Epithelial cell of esophagus (primary cell): ENCODE measurements around the gene NOC4L.

Experiments
- DNase-seq: peaks from one replicate; pipeline ENCODE4 v3.0.0; 2010; ENCODE audit warnings: low read depth
- H3K4me3 ChIP-seq: 2 replicates; pipeline ENCODE4 v1.5.1; 2011; ENCODE audit warnings: mild to moderate bottlenecking, low read length, control low read depth
- TF ChIP-seq, protein P1 (sequence below): IDR thresholded peaks from 2 replicates; pipeline ENCODE4 v1.5.1; 2011; ENCODE audit warnings: low read depth, mild to moderate bottlenecking, low read length, control low read depth, inconsistent platforms; ENCODE audit not compliant: insufficient read depth; ENCODE audit errors: missing control alignments

The NOC4L gene

DNA sequence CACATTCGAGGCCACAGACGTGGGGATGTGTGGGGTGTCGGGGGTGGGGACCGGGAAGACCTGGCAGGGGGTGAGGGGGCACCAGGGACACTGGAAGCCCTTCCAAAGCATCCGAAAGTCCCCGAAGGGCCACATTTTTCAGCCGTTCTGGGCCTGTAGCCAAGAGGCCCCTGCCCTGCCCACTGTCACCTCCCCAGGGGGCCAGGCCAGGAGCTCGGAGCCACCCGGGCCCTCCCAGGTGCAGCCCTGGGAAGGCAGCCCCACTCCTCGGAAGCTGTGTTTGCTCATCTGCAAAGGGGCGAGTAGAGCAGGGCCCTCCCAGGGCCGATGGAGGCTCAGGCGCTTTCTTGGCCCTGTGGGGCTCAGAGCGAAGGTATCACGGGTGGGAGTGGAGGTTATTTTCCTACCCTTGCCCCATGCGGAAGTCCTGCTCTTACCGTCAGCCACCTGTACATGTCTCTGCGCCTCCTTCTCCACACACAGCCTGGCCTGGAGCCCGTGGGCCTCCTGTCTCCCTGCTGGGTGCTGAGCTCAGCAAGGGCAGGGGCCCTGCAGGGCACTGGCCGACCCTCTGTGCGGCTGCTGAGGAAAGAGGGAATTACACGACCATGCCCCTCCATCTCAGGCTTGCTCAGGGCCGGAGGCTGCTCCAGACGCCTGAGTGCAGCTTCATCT lies 27.2 kb downstream of the NOC4L start:
- no peak for DNase-seq
- TF ChIP-seq, protein P1, sequence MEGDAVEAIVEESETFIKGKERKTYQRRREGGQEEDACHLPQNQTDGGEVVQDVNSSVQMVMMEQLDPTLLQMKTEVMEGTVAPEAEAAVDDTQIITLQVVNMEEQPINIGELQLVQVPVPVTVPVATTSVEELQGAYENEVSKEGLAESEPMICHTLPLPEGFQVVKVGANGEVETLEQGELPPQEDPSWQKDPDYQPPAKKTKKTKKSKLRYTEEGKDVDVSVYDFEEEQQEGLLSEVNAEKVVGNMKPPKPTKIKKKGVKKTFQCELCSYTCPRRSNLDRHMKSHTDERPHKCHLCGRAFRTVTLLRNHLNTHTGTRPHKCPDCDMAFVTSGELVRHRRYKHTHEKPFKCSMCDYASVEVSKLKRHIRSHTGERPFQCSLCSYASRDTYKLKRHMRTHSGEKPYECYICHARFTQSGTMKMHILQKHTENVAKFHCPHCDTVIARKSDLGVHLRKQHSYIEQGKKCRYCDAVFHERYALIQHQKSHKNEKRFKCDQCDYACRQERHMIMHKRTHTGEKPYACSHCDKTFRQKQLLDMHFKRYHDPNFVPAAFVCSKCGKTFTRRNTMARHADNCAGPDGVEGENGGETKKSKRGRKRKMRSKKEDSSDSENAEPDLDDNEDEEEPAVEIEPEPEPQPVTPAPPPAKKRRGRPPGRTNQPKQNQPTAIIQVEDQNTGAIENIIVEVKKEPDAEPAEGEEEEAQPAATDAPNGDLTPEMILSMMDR: no peak
- H3K4me3 ChIP-seq: no peak overlapping the region

DNA sequence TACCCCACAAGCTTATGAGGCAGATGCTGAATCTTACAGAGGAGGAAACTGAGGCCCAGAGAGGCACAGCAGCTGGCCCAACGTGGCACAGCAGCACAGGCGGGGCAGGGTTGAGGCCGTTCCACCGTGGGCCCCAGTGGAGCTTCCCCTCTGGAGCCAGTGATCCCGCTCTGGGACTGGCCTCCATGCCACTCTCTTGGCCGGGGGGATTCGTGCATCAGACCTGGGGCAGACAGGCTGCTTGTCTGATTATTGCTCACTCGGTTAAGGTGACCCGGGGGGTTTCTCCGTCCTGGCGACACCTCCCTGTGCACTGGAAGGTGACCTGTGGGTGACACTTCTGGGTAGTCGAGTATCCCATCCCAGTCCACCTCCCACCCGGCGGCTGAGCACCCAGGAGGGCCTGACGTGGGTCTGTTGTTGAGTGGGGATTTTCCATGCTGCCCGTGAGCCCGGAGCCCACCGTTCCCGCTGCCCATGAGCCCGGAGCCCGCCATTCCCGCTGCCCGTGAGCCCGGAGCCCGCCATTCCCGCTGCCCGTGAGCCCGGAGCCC lies 27.8 kb downstream of the NOC4L start:
- no peak overlapping the region for H3K4me3 ChIP-seq
- no peak for DNase-seq
- TF ChIP-seq, protein P1: no peak

DNA sequence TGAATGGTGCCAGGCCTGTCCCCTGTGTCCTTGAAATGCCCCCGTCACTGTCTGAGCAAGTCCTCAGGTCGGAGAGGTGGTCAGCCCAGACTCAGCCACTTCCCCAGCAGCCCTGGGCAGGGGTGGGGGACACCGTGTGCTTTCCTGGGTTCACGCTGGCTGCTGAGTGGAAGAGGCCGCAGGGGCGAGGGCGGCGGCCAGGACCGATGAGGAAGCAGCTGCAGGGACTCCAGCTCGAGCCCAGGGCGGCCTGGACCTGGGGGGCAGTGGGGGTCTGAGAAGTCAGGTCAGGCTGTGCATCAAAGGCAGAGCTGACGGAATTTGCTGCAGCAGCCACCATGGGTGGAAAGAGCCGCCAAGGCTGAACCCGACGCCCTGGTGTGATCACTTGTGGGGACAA lies 28.4 kb downstream of the NOC4L start:
- TF ChIP-seq, protein P1: no peak
- no peak for DNase-seq
- no peak overlapping the region for H3K4me3 ChIP-seq

DNA sequence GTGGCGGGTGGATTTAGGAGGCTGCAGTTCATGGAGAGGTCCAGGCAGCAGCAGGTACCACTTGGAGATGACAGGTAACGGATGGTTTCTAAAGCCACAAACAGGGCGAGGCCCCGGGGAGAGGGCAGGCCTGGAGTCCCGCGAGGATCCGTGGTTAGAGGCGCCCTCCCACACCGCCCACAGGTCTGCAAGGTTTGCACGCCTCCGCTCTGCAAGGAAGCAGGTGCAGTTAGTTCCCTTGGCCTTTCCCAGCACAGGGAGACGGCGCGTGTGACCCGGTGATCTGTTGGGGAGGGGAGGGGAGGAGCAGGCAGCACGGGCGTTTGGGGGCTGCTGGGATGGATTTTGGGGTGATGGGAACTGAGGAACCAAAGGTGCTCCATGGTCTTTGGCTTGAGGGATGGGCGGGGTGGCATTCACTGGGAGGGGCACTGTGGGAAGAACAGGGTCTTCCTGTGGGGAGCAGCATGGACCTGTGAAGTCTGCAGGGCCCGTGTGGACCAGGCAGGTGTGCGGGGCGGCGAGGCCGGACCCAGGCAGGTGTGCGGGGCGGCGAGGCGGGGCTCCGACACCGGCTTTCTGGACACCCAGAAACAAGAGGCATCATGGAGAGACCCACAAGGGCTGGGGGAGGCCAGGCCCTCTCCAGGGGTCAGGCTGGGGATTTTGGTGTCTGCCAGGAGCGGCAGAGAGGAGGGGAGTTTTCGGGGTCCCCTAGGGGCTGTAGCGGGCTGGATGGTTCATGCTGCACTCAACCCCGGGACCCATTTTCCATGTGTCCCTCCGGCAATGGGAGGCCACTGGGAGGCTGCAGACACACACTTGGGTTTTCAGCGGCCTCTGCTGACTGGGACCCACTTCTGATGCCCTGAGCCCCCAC lies 29.1 kb downstream of the NOC4L start:
- TF ChIP-seq, protein P1: no peak
- no peak for DNase-seq
- H3K4me3 ChIP-seq: no peak overlapping the region

DNA sequence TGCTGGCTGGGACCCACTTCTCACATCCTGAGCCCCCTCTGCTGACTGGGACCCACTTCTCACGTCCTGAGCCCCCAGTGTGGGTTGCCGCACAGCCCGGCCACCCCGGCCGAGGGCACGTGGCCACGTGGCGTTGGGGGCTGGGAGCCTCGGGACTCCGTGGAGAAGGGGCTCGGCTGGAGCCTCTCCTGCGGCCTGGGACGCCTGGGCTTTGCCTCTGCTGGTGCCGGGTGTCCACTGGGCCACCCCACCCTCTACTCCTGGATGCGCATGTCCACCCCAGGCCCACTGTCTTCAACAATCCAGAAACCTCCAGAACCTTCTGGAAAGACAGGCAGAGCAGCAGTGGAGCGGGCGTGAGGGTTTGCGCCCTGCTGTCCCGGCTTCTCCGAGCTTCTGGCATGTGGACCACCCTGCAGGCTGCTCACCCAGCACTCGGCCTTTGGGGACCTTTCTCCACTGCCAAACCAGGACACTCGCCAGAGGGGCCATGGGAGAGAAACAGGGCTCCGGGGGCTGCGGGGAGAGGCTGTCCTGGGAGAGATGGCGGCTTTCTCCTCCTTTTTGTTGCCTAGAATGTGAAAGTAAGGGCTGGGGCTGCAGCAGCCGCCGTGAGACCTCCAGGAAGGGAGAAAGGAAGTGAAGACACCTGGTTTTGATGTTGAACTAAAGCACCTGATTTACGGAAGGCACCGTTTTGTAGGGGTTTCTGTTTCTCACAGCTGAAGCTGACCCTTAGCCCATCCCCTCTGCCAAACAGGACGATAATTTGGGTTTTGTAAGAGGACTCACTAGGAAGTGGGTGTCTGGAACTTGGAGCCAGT lies 30.0 kb downstream of the NOC4L start:
- DNase-seq: no peak
- TF ChIP-seq, protein P1: no peak
- H3K4me3 ChIP-seq: no peak overlapping the region

DNA sequence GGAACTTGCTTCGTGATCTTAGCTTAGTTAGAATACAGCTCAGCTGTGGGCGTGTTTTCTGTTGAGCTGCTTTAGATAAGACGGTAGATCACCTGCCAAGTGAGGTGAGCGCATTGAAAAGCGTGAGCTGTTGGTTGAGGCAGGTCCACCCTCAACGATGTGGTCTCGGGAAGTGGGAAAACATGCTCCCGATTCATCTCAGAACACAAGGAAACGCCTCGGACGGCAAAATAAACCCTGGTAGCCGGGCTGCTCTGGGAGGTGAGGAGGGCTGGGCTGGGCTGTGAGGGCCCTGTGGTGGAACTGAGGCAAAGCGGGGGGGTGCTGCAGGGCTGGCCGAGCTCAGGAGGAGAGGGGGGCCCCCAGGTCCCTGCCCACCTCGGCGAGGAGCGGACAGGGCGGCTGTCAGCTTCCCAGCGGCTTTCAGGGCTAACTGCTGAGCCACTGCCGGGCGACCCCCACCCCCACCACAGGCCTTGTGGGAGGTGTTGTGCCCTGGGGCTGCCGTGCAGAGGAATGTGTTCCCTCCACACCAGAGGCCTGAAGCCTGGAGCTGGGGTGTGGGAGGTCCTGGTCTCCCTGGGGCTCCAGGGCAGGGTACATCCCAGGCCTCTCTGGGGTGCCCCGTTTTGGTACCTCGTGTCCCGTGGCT lies 30.7 kb downstream of the NOC4L start:
- no peak for DNase-seq

More for the DNA sequence above, 30.7 kb downstream of the NOC4L start:
- no peak overlapping the region for H3K4me3 ChIP-seq
- TF ChIP-seq, protein P1: no peak
